ENCODE data around the gene CTNS. TPM values are rescaled to one million over a fixed set of nuclear protein-coding genes. Genes with fewer than 3 reads are reported as not detected.
A peak's percentile ranks its signal among the peaks of the same experiment; 100 is the strongest.

CTNS gene
- total RNA-seq, 1 donor from 2014 or later: 9.4 TPM

- no peak for TF ChIP-seq EZH2phosphoT487 (IDR thresholded peaks at IDR 0.05)
- TF ChIP-seq EZH2 (IDR thresholded peaks at IDR 0.05): no peak
- no peak for TF ChIP-seq CTCF (IDR thresholded peaks at IDR 0.05)
- no peaks in the 10 kb centered on the region for H3K9me3 Mint-ChIP-seq
- H3K36me3 Mint-ChIP-seq: peaks cover 7% of the 10 kb centered on the region
- H3K27me3 Mint-ChIP-seq (ENCODE audit: insufficient read depth, low read depth): peaks cover 11% of the 10 kb centered on the region
- Histone ChIP-seq H3K9ac (no peak overlapping the region), H2AFZ (replicated peaks) (no peak overlapping the region), H3K79me2 (ENCODE audit: low read depth) (peaks cover 39% of the 10 kb centered on the region), H3K4me2 (no peak overlapping the region), H4K20me1 (ENCODE audit: low read depth) (peaks cover 25% of the 10 kb centered on the region), H3K9me3 (ENCODE audit: low read depth) (no peaks in the 10 kb centered on the region), H3K36me3 (no peaks in the 10 kb centered on the region), H3K27me3 (no peaks in the 10 kb centered on the region), H3F3A (ENCODE audit: low read depth) (peaks cover 11% of the 10 kb centered on the region), H3K27ac (no peak overlapping the region), H3K4me3 (no peak overlapping the region), H3K4me1 (no peaks in the 10 kb centered on the region)
- H3K27ac Mint-ChIP-seq: no peak overlapping the region
- peak overlapping the region; percentile 98 for H3K4me3 Mint-ChIP-seq
- DNase-seq (ENCODE audit: low spot score): no peak
- H3K4me1 Mint-ChIP-seq: peaks cover 31% of the 10 kb centered on the region
Measured at GRCh38 chr17:3666516-3666915, 30.0 kb downstream of the CTNS start.

GRCh38 chr17:3667366-3668278 lies 31.1 kb downstream of the CTNS start:
- Mint-ChIP-seq H3K4me3 (peak overlapping the region; percentile 98), H3K36me3 (peaks cover 9% of the 10 kb centered on the region), H3K27ac (peak overlapping the region; percentile 94), H3K27me3 (ENCODE audit: insufficient read depth, low read depth) (peaks cover 7% of the 10 kb centered on the region), H3K4me1 (peaks cover 29% of the 10 kb centered on the region), H3K9me3 (no peaks in the 10 kb centered on the region)
- no peaks in the 10 kb centered on the region for H3K9me3 ChIP-seq (ENCODE audit: low read depth)
- H3K79me2 ChIP-seq (ENCODE audit: low read depth): peaks cover 39% of the 10 kb centered on the region
- H3K27ac ChIP-seq: peak overlapping the region; percentile 91
- TF ChIP-seq EZH2phosphoT487 (IDR thresholded peaks at IDR 0.05) (no peak), EZH2 (IDR thresholded peaks at IDR 0.05) (no peak), CTCF (IDR thresholded peaks at IDR 0.05) (no peak)
- H3K9ac ChIP-seq: peak overlapping the region; percentile 72
- no peaks in the 10 kb centered on the region for H3K27me3 ChIP-seq
- H2AFZ ChIP-seq (replicated peaks): peak overlapping the region; percentile 21
- H3K4me3 ChIP-seq: peak overlapping the region; percentile 95
- H3K4me1 ChIP-seq: no peaks in the 10 kb centered on the region
- peaks cover 11% of the 10 kb centered on the region for H3F3A ChIP-seq (ENCODE audit: low read depth)
- DNase-seq (ENCODE audit: low spot score): peak; percentile 89
- H3K36me3 ChIP-seq: no peaks in the 10 kb centered on the region
- H3K4me2 ChIP-seq: peak overlapping the region; percentile 82
- peaks cover 25% of the 10 kb centered on the region for H4K20me1 ChIP-seq (ENCODE audit: low read depth)

- Histone ChIP-seq H2AFZ (replicated peaks) (peak within 1 kb of the TSS; percentile 21), H3K27ac (peak within 1 kb of the TSS; percentile 91), H3F3A (ENCODE audit: low read depth) (peaks cover 11% of the 10 kb centered on the region), H3K9ac (peak within 1 kb of the TSS; percentile 88), H3K27me3 (no peaks in the 10 kb centered on the region), H4K20me1 (ENCODE audit: low read depth) (peaks cover 25% of the 10 kb centered on the region), H3K4me1 (no peaks in the 10 kb centered on the region), H3K36me3 (no peaks in the 10 kb centered on the region), H3K4me2 (peak within 1 kb of the TSS; percentile 82), H3K9me3 (ENCODE audit: low read depth) (no peaks in the 10 kb centered on the region), H3K79me2 (ENCODE audit: low read depth) (peaks cover 39% of the 10 kb centered on the region), H3K4me3 (peak within 1 kb of the TSS; percentile 95)
- no peak for TF ChIP-seq EZH2phosphoT487 (IDR thresholded peaks at IDR 0.05)
- no peak for TF ChIP-seq CTCF (IDR thresholded peaks at IDR 0.05)
- TF ChIP-seq EZH2 (IDR thresholded peaks at IDR 0.05): no peak
- DNase-seq (ENCODE audit: low spot score): peak; percentile 100
- Mint-ChIP-seq H3K27me3 (ENCODE audit: insufficient read depth, low read depth) (peaks cover 9% of the 10 kb centered on the region), H3K27ac (peak within 1 kb of the TSS; percentile 94), H3K4me3 (peak within 1 kb of the TSS; percentile 98), H3K9me3 (no peaks in the 10 kb centered on the region), H3K4me1 (peaks cover 26% of the 10 kb centered on the region), H3K36me3 (peaks cover 7% of the 10 kb centered on the region)
Measured at GRCh38 chr17:3668279-3669084, 31.9 kb downstream of the CTNS start, which contains the start of the genes EMC6 and TAX1BP3. TSS of gene EMC6 (plus strand) at chr17:3668812. CDS start at chr17:3669147, 335 bp downstream. TSS of gene TAX1BP3 (minus strand) at chr17:3668578. CDS start at chr17:3668526, 52 bp downstream.
